HEK293T (cell line): Measurements from ENCODE around the gene SH3BGRL.
"Not testable (repeated sequence)": the region's sequence is repeated elsewhere in the genome, so short reads cannot be mapped to it uniquely, and the experiment has no call there.

ENCODE experiments used
- CTCF ChIA-PET: fragments of 350-600 bp; formaldehyde crosslinking; extraction: SDS; loops from one replicate; lab custom pipeline; 2021; ENCODE audit warnings: antibody characterized with exemption, inconsistent platforms; lab: Yijun Ruan, JAX
- POLR2A ChIA-PET: fragments of 350-600 bp; formaldehyde crosslinking; extraction: SDS; loops from one replicate; lab custom pipeline; 2020; ENCODE audit warnings: antibody characterized with exemption, inconsistent platforms; lab: Yijun Ruan, JAX
- DNase-seq: peaks from one replicate; pipeline ENCODE4 v3.0.0; 2012; ENCODE audit warnings: mixed read lengths; ENCODE audit errors: extremely low spot score
- ARNT ChIP-seq: fragments of 450-650 bp; IDR thresholded peaks from 2 replicates; pipeline ENCODE4 v1.6.1; 2017; ENCODE audit warnings: mild to moderate bottlenecking
- BHLHE40 ChIP-seq: fragments of 450-650 bp; IDR thresholded peaks from 2 replicates; pipeline ENCODE4 v1.6.1; 2016; ENCODE audit warnings: mild to moderate bottlenecking, moderate library complexity, borderline replicate concordance
- CTBP1 ChIP-seq: fragments of 450-650 bp; IDR thresholded peaks from 2 replicates; pipeline ENCODE4 v1.6.1; 2016; ENCODE audit warnings: borderline replicate concordance
- ELF4 ChIP-seq: fragments of 450-650 bp; IDR thresholded peaks from 2 replicates; pipeline ENCODE4 v1.6.1; 2017; ENCODE audit warnings: antibody characterized with exemption
- FOXA1 ChIP-seq: fragments of 450-650 bp; IDR thresholded peaks from 2 replicates; pipeline ENCODE4 v1.6.1; 2016; ENCODE audit warnings: mild to moderate bottlenecking
- FOXK2 ChIP-seq: fragments of 450-650 bp; IDR thresholded peaks from 2 replicates; pipeline ENCODE4 v1.6.1; 2016; ENCODE audit warnings: mild to moderate bottlenecking
- FOXM1 ChIP-seq: fragments of 450-650 bp; IDR thresholded peaks from 2 replicates; pipeline ENCODE4 v1.6.1; 2017; ENCODE audit warnings: mild to moderate bottlenecking, borderline replicate concordance
- HDGF ChIP-seq: fragments of 450-650 bp; IDR thresholded peaks from 2 replicates; pipeline ENCODE4 v1.6.1; 2017; ENCODE audit warnings: antibody characterized with exemption, borderline replicate concordance
- L3MBTL2 ChIP-seq: fragments of 450-650 bp; conservative IDR thresholded peaks from 2 replicates; pipeline ENCODE4 v1.6.1; 2016; ENCODE audit warnings: mild to moderate bottlenecking
- LEF1 ChIP-seq: fragments of 450-650 bp; IDR thresholded peaks from 2 replicates; pipeline ENCODE4 v1.6.1; 2017; ENCODE audit warnings: mild to moderate bottlenecking, borderline replicate concordance
- NFRKB ChIP-seq: fragments of 450-650 bp; IDR thresholded peaks from 2 replicates; pipeline ENCODE4 v1.6.1; 2016; ENCODE audit warnings: mild to moderate bottlenecking, moderate library complexity
- SP1 ChIP-seq: fragments of 450-650 bp; IDR thresholded peaks from 2 replicates; pipeline ENCODE4 v1.6.1; 2017
- SUZ12 ChIP-seq: fragments of 450-650 bp; IDR thresholded peaks from 2 replicates; pipeline ENCODE4 v1.6.1; 2016; ENCODE audit warnings: mild to moderate bottlenecking
- TARDBP ChIP-seq: fragments of 450-650 bp; IDR thresholded peaks from 2 replicates; pipeline ENCODE4 v1.6.1; 2016
- ZNF384 ChIP-seq: fragments of 450-650 bp; IDR thresholded peaks from 2 replicates; pipeline ENCODE4 v1.6.1; 2016
- TF ChIP-seq, protein P1 (sequence below): fragments of 450-650 bp; IDR thresholded peaks from 2 replicates; pipeline ENCODE4 v1.6.1; 2016

SH3BGRL gene

DNA sequence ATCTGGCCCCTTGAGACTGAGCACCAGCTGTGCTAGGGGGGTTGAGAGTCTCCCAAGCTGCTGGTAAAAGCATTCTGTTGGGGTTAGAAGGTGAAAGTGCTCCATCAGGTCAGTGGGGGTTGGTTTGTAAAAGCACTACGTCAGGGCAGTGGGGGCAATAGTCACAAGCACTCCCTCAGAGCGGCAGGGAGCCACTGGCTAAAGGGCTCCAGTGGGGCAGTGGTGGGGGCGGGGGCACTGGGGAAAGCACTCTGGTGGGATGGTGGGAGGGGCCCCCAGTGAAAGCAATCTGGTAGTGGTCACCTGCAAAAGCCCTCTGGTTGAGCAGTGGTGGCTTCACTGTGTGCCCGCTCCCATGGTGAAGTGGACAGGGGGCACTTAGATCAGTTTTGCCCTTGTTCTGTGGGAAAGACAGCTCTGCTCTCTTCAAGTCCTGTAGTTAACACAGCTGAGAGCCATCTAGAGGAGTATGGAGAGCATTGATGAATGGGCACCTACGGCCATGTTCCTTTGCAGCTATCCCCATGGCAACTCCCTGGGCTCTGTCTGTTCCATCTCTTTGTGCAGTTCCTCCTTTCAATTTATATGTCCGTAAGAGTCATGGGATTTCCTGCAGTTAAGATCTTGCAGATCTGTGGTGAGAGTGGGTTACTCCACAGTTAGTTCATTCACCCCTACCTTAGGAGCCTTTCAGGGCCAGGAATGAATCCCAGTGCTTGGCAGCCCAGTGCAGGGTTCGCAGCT is 106.4 kb downstream of the SH3BGRL start:
- ChIA-PET POLR2A (no interaction called here), CTCF (no interaction called here)
- no peak for DNase-seq
- TF ChIP-seq FOXA1 (no peak), ELF4 (no peak), FOXK2 (no peak), LEF1 (no peak), ZNF384 (no peak), FOXM1 (no peak), TARDBP (no peak), BHLHE40 (no peak)
- TF ChIP-seq, protein P1, sequence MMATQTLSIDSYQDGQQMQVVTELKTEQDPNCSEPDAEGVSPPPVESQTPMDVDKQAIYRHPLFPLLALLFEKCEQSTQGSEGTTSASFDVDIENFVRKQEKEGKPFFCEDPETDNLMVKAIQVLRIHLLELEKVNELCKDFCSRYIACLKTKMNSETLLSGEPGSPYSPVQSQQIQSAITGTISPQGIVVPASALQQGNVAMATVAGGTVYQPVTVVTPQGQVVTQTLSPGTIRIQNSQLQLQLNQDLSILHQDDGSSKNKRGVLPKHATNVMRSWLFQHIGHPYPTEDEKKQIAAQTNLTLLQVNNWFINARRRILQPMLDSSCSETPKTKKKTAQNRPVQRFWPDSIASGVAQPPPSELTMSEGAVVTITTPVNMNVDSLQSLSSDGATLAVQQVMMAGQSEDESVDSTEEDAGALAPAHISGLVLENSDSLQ, result no peak

DNA sequence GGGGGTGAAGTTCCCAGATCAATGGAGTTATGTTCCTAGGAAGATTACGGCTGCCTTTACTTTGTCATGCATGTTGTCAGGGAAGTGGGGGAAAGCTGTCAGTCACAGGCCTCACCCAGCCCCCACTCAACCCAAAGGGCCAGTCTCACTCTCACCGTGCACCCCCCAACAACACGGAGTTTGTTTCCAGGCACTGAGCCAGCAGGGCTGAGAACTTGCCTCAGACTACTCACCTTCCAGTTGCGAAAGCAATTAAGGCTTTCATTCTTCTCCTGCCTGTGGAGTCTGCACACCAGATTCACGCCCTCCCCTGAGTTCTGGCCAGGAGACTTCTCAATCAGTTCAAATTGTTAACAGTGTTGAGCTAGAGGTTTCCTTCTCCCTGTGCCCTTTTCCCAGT is 114.3 kb downstream of the SH3BGRL start:
- ChIA-PET POLR2A (no interaction called here), CTCF (no interaction called here)
- no peak for DNase-seq
- TF ChIP-seq, protein P1, result no peak
- TF ChIP-seq ARNT (no peak), SUZ12 (no peak), NFRKB (no peak), TARDBP (no peak), FOXA1 (no peak), BHLHE40 (no peak), LEF1 (no peak), ZNF384 (no peak), FOXM1 (no peak), ELF4 (no peak), FOXK2 (no peak), CTBP1 (no peak), HDGF (no peak), SP1 (no peak), L3MBTL2 (no peak)

GRCh38 chrX:81331653-81332052 is 129.8 kb downstream of the SH3BGRL start:
- POLR2A ChIA-PET, CTCF ChIA-PET, DNase-seq: not testable (repeated sequence)

DNA sequence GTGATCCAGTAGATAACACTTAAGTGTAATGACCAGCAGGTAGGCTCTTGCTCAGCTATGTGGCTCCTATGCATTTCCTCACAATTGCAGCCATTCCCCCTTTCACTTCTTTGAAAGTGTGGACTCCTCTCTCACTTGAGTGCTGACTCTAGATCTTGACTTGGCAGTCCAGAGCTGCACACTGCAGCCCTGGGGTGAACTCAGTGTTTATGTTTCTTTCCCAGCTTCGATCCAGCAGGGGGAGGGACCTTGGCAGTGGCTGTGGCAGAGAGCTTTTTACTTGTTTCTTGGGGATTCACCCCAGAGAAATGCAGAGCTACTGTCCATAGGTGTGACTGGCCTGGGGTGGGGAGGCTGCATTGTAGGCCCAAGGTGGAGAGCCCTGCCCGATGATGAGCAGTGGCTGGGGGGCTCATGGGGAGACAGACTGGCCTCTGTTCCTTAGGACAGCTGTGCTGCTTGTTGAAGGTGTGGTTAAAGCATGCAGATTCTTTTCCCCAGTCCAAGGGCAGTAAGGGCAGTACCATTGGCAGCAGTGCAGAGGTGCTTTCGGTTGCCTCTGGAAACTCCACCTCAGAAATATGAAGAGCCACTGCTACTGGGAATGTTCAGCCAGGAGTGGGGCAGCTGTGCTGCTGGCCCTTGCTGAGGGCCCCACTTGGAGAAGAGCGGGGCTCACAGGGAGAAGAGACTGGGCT is 134.7 kb downstream of the SH3BGRL start:
- DNase-seq, result no peak
- no peak for TF ChIP-seq NFRKB
- no peak for TF ChIP-seq BHLHE40
- TF ChIP-seq SP1, result no peak
- TF ChIP-seq, protein P1, result no peak
- TF ChIP-seq CTBP1, result no peak
- TF ChIP-seq ARNT, result no peak
- no peak for TF ChIP-seq FOXK2
- no peak for TF ChIP-seq HDGF
- TF ChIP-seq LEF1, result no peak
- no peak for TF ChIP-seq TARDBP
- no peak for TF ChIP-seq SUZ12
- ChIA-PET POLR2A (no interaction called here), CTCF (no interaction called here)

DNA sequence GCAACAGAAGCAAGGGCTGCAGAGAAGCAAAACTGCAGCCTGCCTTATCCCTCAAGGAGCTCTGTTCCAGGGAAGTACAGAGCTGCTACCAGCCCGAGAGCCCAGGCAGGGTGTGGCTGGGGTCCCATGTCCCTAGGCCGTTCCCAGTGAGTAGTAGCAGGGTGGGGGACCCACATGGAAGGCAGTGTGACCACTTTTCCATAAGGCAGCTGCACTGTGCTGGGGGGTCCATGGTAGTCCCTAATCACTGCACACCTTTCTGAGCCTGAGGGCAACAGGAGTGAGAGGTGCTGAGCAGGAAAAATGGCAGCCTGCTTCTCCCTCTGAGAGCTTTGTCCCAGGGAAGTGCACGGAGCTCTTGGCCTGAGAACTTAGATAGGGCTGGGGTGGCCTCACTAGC is 135.9 kb downstream of the SH3BGRL start:
- ChIA-PET POLR2A (no interaction called here), CTCF (no interaction called here)
- no peak for DNase-seq
- no peak for TF ChIP-seq LEF1
- no peak for TF ChIP-seq ZNF384
- TF ChIP-seq L3MBTL2, result no peak
- TF ChIP-seq, protein P1, result no peak
- no peak for TF ChIP-seq HDGF
- no peak for TF ChIP-seq FOXM1
- no peak for TF ChIP-seq TARDBP

- no peak for TF ChIP-seq ZNF384
- no peak for TF ChIP-seq L3MBTL2
- TF ChIP-seq FOXM1, result no peak
- no peak for TF ChIP-seq HDGF
- no peak for TF ChIP-seq FOXA1
- no peak for TF ChIP-seq TARDBP
- no peak for TF ChIP-seq SP1
- no peak for TF ChIP-seq ELF4
- TF ChIP-seq FOXK2, result no peak
- TF ChIP-seq CTBP1, result no peak
- TF ChIP-seq SUZ12, result no peak
- TF ChIP-seq LEF1, result no peak
- no peak for TF ChIP-seq ARNT
- TF ChIP-seq BHLHE40, result no peak
- no peak for TF ChIP-seq NFRKB
- TF ChIP-seq, protein P1, result no peak
- DNase-seq, result no peak
- CTCF ChIA-PET, result no interaction called here
- POLR2A ChIA-PET, result no interaction called here
Measured at GRCh38 chrX:81338924-81339323, 137.0 kb downstream of the SH3BGRL start.

GRCh38 chrX:81345296-81345695 is 143.4 kb downstream of the SH3BGRL start:
- DNase-seq, CTCF ChIA-PET, POLR2A ChIA-PET: not testable (repeated sequence)
